ENCODE data around the gene RABAC1. TPM values are rescaled to one million over a fixed set of nuclear protein-coding genes. Genes with fewer than 3 reads are reported as not detected.

RABAC1 gene
- total RNA-seq, 1 donor from 2014 or later, result 257 TPM

- peaks cover 19% of the 10 kb centered on the region for H3K9me3 ChIP-seq (ENCODE audit: insufficient read depth, low read depth, low read length)
- FAIRE-seq, result no peak
These were observed 35.9 kb downstream of the RABAC1 start for GRCh38 chr19:41923045-41923788.

GRCh38 chr19:41922585-41922984 lies 36.5 kb downstream of the RABAC1 start:
- no peak for FAIRE-seq
- no peak overlapping the region for H3K27ac Mint-ChIP-seq (ENCODE audit: unreplicated experiment)

More at GRCh38 chr19:41923045-41923788, 35.9 kb downstream of the RABAC1 start:
- DNase-seq (ENCODE audit: low read depth), result no peak
- H3K9ac ChIP-seq (ENCODE audit: low read length), result no peak overlapping the region
- H3K79me2 ChIP-seq (ENCODE audit: insufficient read depth, low read length), result no peaks in the 10 kb centered on the region
- peaks cover 23% of the 10 kb centered on the region for H4K20me1 ChIP-seq (ENCODE audit: insufficient read depth, low read length)
- no peak overlapping the region for H3K27ac Mint-ChIP-seq (ENCODE audit: unreplicated experiment)
- no peak for TF ChIP-seq EZH2 (IDR thresholded peaks at IDR 0.05; ENCODE audit: insufficient read depth, low read length)
- TF ChIP-seq, protein P1, sequence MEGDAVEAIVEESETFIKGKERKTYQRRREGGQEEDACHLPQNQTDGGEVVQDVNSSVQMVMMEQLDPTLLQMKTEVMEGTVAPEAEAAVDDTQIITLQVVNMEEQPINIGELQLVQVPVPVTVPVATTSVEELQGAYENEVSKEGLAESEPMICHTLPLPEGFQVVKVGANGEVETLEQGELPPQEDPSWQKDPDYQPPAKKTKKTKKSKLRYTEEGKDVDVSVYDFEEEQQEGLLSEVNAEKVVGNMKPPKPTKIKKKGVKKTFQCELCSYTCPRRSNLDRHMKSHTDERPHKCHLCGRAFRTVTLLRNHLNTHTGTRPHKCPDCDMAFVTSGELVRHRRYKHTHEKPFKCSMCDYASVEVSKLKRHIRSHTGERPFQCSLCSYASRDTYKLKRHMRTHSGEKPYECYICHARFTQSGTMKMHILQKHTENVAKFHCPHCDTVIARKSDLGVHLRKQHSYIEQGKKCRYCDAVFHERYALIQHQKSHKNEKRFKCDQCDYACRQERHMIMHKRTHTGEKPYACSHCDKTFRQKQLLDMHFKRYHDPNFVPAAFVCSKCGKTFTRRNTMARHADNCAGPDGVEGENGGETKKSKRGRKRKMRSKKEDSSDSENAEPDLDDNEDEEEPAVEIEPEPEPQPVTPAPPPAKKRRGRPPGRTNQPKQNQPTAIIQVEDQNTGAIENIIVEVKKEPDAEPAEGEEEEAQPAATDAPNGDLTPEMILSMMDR (IDR thresholded peaks at IDR 0.05; ENCODE audit: insufficient read depth, low read depth, low read length), result no peak
- no peak overlapping the region for H2AFZ ChIP-seq (ENCODE audit: low read depth, low read length)
- no peaks in the 10 kb centered on the region for H3K36me3 Mint-ChIP-seq (ENCODE audit: low read depth, unreplicated experiment)
- H3K4me3 Mint-ChIP-seq (ENCODE audit: unreplicated experiment), result no peak overlapping the region
- no peaks in the 10 kb centered on the region for H3K4me1 Mint-ChIP-seq (ENCODE audit: low read depth, unreplicated experiment)
- H3K4me2 ChIP-seq (ENCODE audit: low read length), result no peak overlapping the region
- no peak overlapping the region for H3K27ac ChIP-seq (ENCODE audit: low read depth, low read length)
- H3K4me3 ChIP-seq (ENCODE audit: insufficient read depth, low read depth, low read length), result no peak overlapping the region
- no peaks in the 10 kb centered on the region for H3K4me1 ChIP-seq (ENCODE audit: insufficient read depth, low read length)
- peaks cover 17% of the 10 kb centered on the region for H3K27me3 Mint-ChIP-seq (ENCODE audit: low read depth, unreplicated experiment)
- peaks cover 4% of the 10 kb centered on the region for H3K9me3 Mint-ChIP-seq (ENCODE audit: unreplicated experiment)
- peaks cover 83% of the 10 kb centered on the region for H3K27me3 ChIP-seq (ENCODE audit: insufficient read depth, low read length)
- no peaks in the 10 kb centered on the region for H3K36me3 ChIP-seq (ENCODE audit: insufficient read depth, low read length)

More at GRCh38 chr19:41922585-41922984, 36.5 kb downstream of the RABAC1 start:
- Histone ChIP-seq H3K79me2 (ENCODE audit: insufficient read depth, low read length) (no peaks in the 10 kb centered on the region), H3K4me3 (ENCODE audit: insufficient read depth, low read depth, low read length) (no peak overlapping the region), H3K9ac (ENCODE audit: low read length) (no peak overlapping the region), H3K27me3 (ENCODE audit: insufficient read depth, low read length) (peaks cover 88% of the 10 kb centered on the region), H2AFZ (ENCODE audit: low read depth, low read length) (no peak overlapping the region), H3K27ac (ENCODE audit: low read depth, low read length) (no peak overlapping the region), H3K4me1 (ENCODE audit: insufficient read depth, low read length) (no peaks in the 10 kb centered on the region), H4K20me1 (ENCODE audit: insufficient read depth, low read length) (peaks cover 24% of the 10 kb centered on the region), H3K36me3 (ENCODE audit: insufficient read depth, low read length) (no peaks in the 10 kb centered on the region), H3K4me2 (ENCODE audit: low read length) (no peak overlapping the region), H3K9me3 (ENCODE audit: insufficient read depth, low read depth, low read length) (peaks cover 21% of the 10 kb centered on the region)
- TF ChIP-seq, protein P1 (IDR thresholded peaks at IDR 0.05; ENCODE audit: insufficient read depth, low read depth, low read length), result no peak
- TF ChIP-seq EZH2 (IDR thresholded peaks at IDR 0.05; ENCODE audit: insufficient read depth, low read length), result peak; percentile 21
- no peak for DNase-seq (ENCODE audit: low read depth)
- Mint-ChIP-seq H3K36me3 (ENCODE audit: low read depth, unreplicated experiment) (no peaks in the 10 kb centered on the region), H3K4me3 (ENCODE audit: unreplicated experiment) (no peak overlapping the region), H3K4me1 (ENCODE audit: low read depth, unreplicated experiment) (no peaks in the 10 kb centered on the region), H3K27me3 (ENCODE audit: low read depth, unreplicated experiment) (peaks cover 15% of the 10 kb centered on the region), H3K9me3 (ENCODE audit: unreplicated experiment) (peaks cover 4% of the 10 kb centered on the region)
